Mononuclear cell (primary cell): Measurements from ENCODE around the gene TIMP4. TPM values are rescaled to one million over a fixed set of nuclear protein-coding genes. Genes with fewer than 3 reads are reported as not detected.

ENCODE experiments used
- H3K27me3 ChIP-seq: 2 replicates; pipeline ENCODE4 v1.6.0; 2011; ENCODE audit warnings: low read length, control low read depth; ENCODE audit not compliant: insufficient read depth
- H3K4me1 ChIP-seq: 2 replicates; pipeline ENCODE4 v1.5.1; 2011; ENCODE audit warnings: mild to moderate bottlenecking, low read length, control low read depth; ENCODE audit not compliant: insufficient read depth
- H3K4me3 ChIP-seq: 2 replicates; pipeline ENCODE4 v1.5.1; 2011; ENCODE audit warnings: mild to moderate bottlenecking, low read length, moderate library complexity
- H3K9me3 ChIP-seq: 2 replicates; pipeline ENCODE4 v1.5.1; 2011; ENCODE audit warnings: low read depth, mild to moderate bottlenecking, control low read depth, low read length
- total RNA-seq: library from RNA; depleted of rRNA; stranded (reverse); fragments of >200 nt; gene quantifications from one replicate; pipeline ENCODE4 v1.2.3, GENCODE V29; 2012

The TIMP4 gene
- total RNA-seq, 1 donor: not detected

GRCh38 chr3:12190221-12190807, 31.6 kb upstream of the TIMP4 start:
- Histone ChIP-seq H3K9me3 (no peaks in the 10 kb centered on the region), H3K4me1 (peaks cover 97% of the 10 kb centered on the region), H3K27me3 (no peaks in the 10 kb centered on the region), H3K4me3 (no peak overlapping the region)

DNA sequence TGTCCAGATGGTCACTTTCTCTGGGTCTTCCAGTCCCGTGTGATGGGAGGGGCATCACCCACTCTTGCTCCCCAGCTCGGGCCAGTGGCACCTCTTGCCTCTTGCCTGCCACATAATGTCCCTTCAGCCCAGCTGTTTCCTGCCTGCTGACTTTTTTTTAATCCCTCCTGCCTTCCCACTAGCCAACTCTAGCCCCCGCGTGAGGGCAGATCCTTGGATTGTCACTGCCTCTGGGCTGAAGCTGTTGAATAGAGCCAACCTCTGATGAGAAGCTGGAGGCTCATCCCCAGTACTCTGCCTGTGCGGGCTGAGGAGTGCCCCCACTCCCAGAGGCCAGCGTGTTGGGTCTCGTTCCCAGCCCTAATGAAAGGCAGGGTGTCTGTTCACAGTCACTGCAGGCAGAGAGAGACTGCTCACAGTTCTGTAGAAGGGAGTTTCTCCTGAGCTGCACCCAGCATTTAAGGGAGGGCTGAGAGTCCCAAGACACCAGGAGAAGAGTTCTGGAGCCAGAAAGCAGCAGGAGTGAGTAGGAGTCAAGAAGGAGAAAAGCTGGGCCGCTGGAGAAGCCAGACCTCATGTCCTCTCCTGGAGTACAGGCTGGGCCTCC, 30.1 kb upstream of the TIMP4 start:
- H3K4me3 ChIP-seq: no peak overlapping the region

GRCh38 chr3:12188328-12188648, 29.6 kb upstream of the TIMP4 start:
- H3K4me3 ChIP-seq: no peak overlapping the region
- no peaks in the 10 kb centered on the region for H3K9me3 ChIP-seq
- peaks cover 78% of the 10 kb centered on the region for H3K4me1 ChIP-seq
- H3K27me3 ChIP-seq: no peaks in the 10 kb centered on the region

More for the DNA sequence above, 30.1 kb upstream of the TIMP4 start:
- Histone ChIP-seq H3K27me3 (no peaks in the 10 kb centered on the region), H3K4me1 (peaks cover 82% of the 10 kb centered on the region), H3K9me3 (no peaks in the 10 kb centered on the region)

DNA sequence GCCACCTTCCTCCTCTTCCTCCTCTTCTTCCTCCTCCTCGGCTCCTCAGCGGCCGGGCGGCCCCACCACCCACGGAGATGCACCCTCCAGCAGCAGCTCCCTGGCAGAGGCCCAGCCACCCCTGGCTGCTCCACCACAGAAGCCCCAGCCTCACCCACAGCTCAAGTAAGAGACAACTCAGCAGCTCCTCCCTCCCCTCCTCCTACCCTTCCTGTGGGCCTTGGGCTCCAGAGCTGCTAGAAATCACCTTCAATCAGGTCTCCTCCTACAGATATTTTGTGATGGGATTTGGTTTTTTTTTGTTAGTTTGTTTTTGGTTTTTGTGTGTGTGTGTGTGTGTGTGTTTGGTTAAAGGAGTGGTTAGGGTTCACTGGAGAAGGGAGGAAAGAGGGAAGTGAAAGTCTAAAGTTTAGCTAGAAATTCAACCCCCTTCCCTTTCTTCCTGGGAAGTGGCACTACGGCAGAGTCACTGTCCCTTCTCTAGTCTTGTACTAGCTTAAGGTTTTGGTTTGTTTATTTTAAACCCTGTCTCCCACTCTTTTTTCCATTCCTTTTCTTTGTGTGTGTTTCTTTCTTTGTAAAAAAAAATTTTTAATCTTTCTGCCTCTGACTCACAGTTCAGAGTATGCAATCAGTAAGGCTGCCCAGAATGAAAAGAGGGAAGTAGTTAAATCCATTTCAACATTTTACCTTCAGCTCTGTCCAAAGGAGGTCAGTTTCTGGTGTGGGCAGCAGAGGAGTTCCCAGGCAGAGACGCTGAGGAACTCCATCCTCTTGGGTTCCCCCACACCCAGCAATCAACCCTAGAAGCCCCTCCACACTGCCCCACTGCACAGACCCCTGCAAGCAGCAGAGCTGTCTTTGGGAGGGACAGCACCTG, 29.0 kb upstream of the TIMP4 start:
- H3K4me3 ChIP-seq: no peak overlapping the region
- no peaks in the 10 kb centered on the region for H3K9me3 ChIP-seq
- peaks cover 72% of the 10 kb centered on the region for H3K4me1 ChIP-seq
- no peaks in the 10 kb centered on the region for H3K27me3 ChIP-seq

GRCh38 chr3:12186515-12187286, 28.0 kb upstream of the TIMP4 start:
- Histone ChIP-seq H3K9me3 (no peaks in the 10 kb centered on the region), H3K27me3 (no peaks in the 10 kb centered on the region), H3K4me1 (peaks cover 63% of the 10 kb centered on the region), H3K4me3 (no peak overlapping the region)

DNA sequence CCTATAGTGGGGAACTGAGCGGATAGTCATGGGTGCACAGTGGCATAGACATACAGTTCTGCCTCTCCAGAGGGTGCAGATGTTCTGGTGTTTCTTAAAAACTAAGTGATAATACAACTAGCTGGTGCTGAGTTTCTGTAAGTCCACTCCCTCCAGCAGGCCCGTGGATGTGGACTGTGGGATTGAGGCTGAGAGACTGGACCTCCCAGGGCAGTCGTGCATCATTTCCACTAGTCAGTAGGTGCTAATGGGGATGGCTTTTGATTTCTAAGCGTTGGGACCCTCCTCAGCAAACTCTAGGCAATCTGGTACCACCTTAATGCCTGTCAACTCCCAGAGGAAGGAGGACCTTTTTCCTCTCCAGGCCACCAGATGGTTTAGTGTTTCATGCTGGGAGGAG, 27.3 kb upstream of the TIMP4 start:
- H3K4me3 ChIP-seq: no peak overlapping the region
- peaks cover 56% of the 10 kb centered on the region for H3K4me1 ChIP-seq

GRCh38 chr3:12185172-12185710, 26.5 kb upstream of the TIMP4 start:
- Histone ChIP-seq H3K9me3 (no peaks in the 10 kb centered on the region), H3K27me3 (no peaks in the 10 kb centered on the region)

More for the DNA sequence above, 27.3 kb upstream of the TIMP4 start:
- Histone ChIP-seq H3K27me3 (no peaks in the 10 kb centered on the region), H3K9me3 (no peaks in the 10 kb centered on the region)

GRCh38 chr3:12184541-12184940, 25.8 kb upstream of the TIMP4 start:
- no peaks in the 10 kb centered on the region for H3K27me3 ChIP-seq
- no peaks in the 10 kb centered on the region for H3K9me3 ChIP-seq
- H3K4me3 ChIP-seq: no peak overlapping the region
- H3K4me1 ChIP-seq: peaks cover 41% of the 10 kb centered on the region

More at GRCh38 chr3:12185172-12185710, 26.5 kb upstream of the TIMP4 start:
- Histone ChIP-seq H3K4me3 (no peak overlapping the region), H3K4me1 (peaks cover 48% of the 10 kb centered on the region)

DNA sequence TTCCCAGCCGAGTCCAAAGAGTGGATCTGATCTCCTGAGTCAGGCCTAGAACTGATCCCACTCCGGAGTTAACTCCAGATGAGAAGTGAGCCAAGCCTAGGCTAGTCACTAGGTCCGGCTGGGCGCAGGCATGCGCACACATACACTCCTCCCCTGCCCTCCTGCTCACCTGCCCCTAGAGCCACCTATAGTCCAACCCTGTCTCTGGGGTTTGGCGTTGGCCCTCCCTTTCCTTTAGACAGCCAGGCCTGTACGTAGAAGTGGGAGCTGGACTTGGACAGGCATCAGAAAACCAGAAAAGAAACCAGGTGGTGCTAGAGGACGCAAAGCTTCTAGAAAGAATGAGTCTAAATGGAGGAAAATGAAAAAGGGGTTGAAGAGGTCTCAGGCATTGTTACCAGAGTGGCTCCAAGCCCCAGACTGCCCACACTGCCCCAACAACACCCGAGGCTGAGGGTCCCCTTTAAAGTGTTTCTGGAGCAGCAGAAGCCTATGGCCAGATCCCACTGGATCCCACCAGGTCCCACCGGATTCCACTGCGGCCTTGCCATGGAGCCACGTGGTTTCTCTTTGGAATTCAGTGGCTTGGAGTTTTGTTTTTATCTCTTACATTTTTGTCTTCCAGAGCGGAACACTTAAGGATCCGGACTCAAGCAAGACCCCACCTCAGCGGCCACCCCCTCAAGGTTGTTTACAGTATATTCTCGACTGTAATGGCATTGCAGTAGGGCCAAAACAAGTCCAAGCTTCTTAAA, 24.2 kb upstream of the TIMP4 start:
- no peak overlapping the region for H3K4me3 ChIP-seq
- H3K9me3 ChIP-seq: no peaks in the 10 kb centered on the region
- H3K27me3 ChIP-seq: no peaks in the 10 kb centered on the region
- peaks cover 40% of the 10 kb centered on the region for H3K4me1 ChIP-seq

GRCh38 chr3:12181806-12182205, 23.1 kb upstream of the TIMP4 start:
- no peaks in the 10 kb centered on the region for H3K9me3 ChIP-seq
- H3K4me1 ChIP-seq: peaks cover 40% of the 10 kb centered on the region
- no peak overlapping the region for H3K4me3 ChIP-seq
- H3K27me3 ChIP-seq: no peaks in the 10 kb centered on the region

DNA sequence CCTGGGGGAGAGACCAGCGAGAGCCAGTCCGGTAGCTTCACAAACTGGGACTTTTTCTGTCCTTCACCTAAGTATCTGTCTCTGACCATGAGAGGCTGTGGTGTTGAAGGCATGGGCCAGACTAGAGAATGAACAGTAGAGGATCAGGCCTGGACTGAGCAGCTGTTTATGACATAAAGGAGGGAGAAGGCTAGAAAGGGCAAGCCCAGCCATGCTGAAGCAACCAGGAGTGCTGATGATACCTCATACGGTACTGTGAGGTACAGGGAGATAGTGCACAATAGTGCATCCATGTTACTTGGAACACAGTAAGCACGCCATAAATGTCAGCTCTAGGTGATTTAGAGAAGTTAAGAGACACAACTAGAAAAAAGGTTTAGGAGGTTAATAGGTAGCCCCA, 22.6 kb upstream of the TIMP4 start:
- Histone ChIP-seq H3K9me3 (no peaks in the 10 kb centered on the region), H3K4me1 (peaks cover 39% of the 10 kb centered on the region), H3K27me3 (no peaks in the 10 kb centered on the region), H3K4me3 (no peak overlapping the region)

DNA sequence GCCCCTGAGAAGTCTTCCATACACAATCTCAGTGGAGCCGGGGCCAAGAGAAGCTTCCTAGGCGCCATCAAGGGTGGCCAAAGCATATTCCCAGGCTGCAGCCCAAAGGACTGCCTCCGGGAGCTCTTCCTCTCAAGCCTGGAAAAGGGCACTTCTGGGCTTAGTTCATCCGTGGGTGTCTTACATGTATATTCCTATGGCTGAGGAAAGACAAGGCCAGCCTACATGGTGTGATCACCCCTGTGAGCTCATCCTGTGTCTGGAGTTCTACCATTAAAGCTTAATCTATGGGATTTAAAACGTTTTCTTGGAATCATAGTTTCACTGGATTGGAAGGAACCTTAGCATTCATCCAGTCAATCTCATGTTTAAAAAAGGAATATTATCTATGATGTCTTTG, 21.9 kb upstream of the TIMP4 start:
- Histone ChIP-seq H3K9me3 (no peaks in the 10 kb centered on the region), H3K4me1 (peaks cover 37% of the 10 kb centered on the region), H3K27me3 (no peaks in the 10 kb centered on the region), H3K4me3 (no peak overlapping the region)

GRCh38 chr3:12180218-12180617, 21.5 kb upstream of the TIMP4 start:
- H3K9me3 ChIP-seq: no peaks in the 10 kb centered on the region
- peaks cover 35% of the 10 kb centered on the region for H3K4me1 ChIP-seq
- no peak overlapping the region for H3K4me3 ChIP-seq
- no peaks in the 10 kb centered on the region for H3K27me3 ChIP-seq

DNA sequence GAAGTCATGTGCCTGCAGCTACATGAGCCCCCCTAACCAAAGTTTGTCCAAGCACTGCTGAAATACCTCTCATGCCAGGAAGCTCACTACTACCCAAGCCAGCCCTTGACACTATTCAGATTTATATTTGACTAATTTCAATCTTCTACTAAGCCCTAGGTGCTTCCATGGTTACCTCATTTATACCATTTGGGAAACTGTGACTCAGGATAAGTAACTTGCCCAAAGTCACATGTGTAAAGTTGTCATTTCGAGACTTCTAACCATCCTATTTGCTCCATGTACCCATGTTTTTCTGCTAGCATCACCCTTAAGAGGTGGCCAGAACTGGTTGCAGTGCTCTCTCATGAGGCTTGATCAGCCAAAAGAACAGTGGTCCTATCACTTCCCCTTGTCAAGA, 20.7 kb upstream of the TIMP4 start:
- Histone ChIP-seq H3K4me3 (no peak overlapping the region), H3K27me3 (no peaks in the 10 kb centered on the region), H3K9me3 (no peaks in the 10 kb centered on the region), H3K4me1 (peaks cover 35% of the 10 kb centered on the region)
